NCI-H524 (cell line): ENCODE data around the gene TENT4A.

Source experiments
- DNase-seq, 2 experiments: peaks; one replicate each; lab custom pipeline; 2025; lab: John Stamatoyannopoulos, UW

TENT4A gene

GRCh38 chr5:6804766-6805501 lies 91.7 kb downstream of the TENT4A start:
- no peak for DNase-seq

- DNase-seq = no peak
These were observed 92.6 kb downstream of the TENT4A start for GRCh38 chr5:6805841-6806240.
